HEK293T (cell line): ENCODE data around the gene CLEC6A.

Source experiments
- BHLHE40 ChIP-seq: fragments of 450-650 bp; IDR thresholded peaks from 2 replicates; pipeline ENCODE4 v1.6.1; 2016; ENCODE audit warnings: mild to moderate bottlenecking, moderate library complexity, borderline replicate concordance
- CTBP1 ChIP-seq: fragments of 450-650 bp; IDR thresholded peaks from 2 replicates; pipeline ENCODE4 v1.6.1; 2016; ENCODE audit warnings: borderline replicate concordance
- FOXA1 ChIP-seq: fragments of 450-650 bp; IDR thresholded peaks from 2 replicates; pipeline ENCODE4 v1.6.1; 2016; ENCODE audit warnings: mild to moderate bottlenecking
- FOXK2 ChIP-seq: fragments of 450-650 bp; IDR thresholded peaks from 2 replicates; pipeline ENCODE4 v1.6.1; 2016; ENCODE audit warnings: mild to moderate bottlenecking
- FOXM1 ChIP-seq: fragments of 450-650 bp; IDR thresholded peaks from 2 replicates; pipeline ENCODE4 v1.6.1; 2017; ENCODE audit warnings: mild to moderate bottlenecking, borderline replicate concordance
- HDGF ChIP-seq: fragments of 450-650 bp; IDR thresholded peaks from 2 replicates; pipeline ENCODE4 v1.6.1; 2017; ENCODE audit warnings: antibody characterized with exemption, borderline replicate concordance
- SP1 ChIP-seq: fragments of 450-650 bp; IDR thresholded peaks from 2 replicates; pipeline ENCODE4 v1.6.1; 2017
- TARDBP ChIP-seq: fragments of 450-650 bp; IDR thresholded peaks from 2 replicates; pipeline ENCODE4 v1.6.1; 2016
- ZNF384 ChIP-seq: fragments of 450-650 bp; IDR thresholded peaks from 2 replicates; pipeline ENCODE4 v1.6.1; 2016

GRCh38 chr12:8446642-8447547 is 8.9 kb upstream of the CLEC6A start:
- TF ChIP-seq SP1 (no peak), FOXM1 (no peak), FOXK2 (no peak), FOXA1 (no peak), HDGF (no peak), ZNF384 (no peak), CTBP1 (no peak), TARDBP (no peak), BHLHE40 (no peak)
